ENCODE measurements around the gene BCAS1. TPM values are rescaled to one million over a fixed set of nuclear protein-coding genes. Genes with fewer than 3 reads are reported as not detected.

BCAS1 gene
- polyA plus RNA-seq, 4 donors: 2.8 to 5.3 (median 4.9) TPM

DNA sequence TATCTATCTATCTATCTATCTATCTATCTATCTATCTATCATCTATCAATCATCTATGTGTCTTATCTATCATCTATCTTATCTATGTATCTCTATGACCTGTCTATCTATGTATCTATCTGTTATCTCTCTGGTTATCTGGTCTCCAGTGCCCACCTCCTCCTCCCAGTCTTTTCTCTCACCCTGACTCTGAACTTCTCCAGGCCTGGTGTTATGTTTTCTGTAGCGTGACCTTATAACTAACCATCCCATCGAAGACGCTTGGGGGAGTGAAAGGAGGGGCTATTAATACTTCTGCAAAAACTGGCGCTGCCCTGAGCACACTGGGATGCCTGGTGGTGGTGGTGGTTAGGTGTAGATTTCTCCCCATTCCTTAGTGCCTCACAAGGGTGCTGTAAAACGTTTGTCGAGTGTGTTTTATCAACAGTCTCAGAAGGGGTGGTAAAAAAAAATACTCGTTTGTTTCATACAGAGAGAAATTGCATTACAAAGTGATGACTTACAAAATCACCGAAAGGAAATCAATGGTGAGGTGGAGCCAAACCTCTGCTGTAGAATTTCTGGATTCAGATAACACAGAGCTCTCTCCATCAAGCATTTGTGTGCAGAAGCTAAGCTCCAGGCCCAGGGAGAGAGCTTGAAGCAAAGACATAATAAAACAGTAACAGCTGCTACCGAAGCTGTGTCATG is 156.2 kb downstream of the BCAS1 start:
- no peak for DNase-seq (ENCODE audit: low read depth in 4 of 4, low spot score in 2 of 4)

GRCh38 chr20:53911301-53911700 is 159.1 kb downstream of the BCAS1 start:
- no peak for DNase-seq (ENCODE audit: low read depth in 4 of 4, low spot score in 2 of 4)

DNA sequence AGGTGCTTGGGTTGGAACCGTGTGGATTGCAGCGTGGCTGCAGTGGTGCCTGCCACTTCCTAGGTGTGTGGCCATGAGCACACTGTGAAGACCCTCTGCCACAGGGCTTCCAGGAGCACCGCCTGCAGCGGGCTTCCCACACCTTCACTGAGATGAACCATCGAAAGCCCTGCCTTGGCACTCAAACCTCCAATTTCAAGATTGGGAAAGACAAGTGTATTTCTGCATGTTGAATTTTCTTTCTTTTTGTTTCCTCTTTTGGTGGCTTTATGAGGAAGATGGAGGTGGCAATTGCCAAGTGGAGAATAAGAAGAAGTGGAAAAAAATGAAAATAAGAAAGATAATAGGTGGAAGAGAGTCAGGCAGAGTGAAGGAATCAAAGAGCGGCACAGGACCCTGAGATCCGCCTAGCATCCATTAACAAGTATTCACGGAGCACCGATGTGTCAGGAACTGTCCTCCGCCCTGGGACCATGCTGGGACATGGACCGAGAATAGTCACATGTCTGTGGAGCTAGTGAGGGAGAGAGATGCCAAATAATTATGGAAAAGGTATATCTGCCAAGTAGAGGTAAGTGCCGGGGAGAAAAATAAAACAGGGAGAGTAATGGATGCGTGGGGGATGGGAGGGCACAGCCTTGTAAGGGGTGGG is 159.9 kb downstream of the BCAS1 start:
- DNase-seq (ENCODE audit: low read depth in 4 of 4, low spot score in 2 of 4): no peak

DNA sequence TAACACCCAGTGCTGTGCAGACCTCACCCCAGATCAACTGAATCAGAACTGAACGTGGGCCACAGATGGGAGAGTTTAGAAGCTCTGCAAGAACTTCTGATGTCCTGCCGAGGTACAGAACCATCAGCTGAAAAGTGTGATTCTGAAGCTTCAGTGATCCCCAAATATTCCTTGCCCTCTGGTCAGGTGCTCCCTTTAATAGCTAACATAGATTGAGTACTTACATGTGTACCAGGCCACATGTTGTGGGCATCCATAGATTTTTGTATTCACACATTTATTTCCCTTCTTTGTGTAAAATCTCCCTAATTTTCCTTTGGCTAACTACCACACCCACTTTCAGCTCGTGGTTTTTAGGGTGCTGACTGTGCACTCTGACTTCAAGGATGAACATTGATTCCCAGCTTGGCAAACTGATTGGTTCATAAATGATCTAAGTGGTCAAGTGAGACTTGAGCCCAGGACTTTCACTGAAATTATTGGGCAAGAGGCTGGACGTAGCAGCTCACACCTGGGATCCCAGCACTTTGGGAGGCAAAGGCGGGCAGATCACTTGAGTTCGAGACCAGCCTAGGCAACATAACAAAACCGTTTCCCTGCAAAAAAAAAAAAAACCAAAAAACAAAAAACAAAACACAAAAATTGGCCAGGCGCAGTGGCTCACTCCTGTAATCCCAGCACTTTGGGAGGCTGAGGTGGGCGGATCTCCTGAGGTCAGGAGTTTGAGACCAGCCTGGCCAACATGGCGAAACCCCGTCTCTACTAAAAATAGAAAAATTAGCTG is 162.2 kb downstream of the BCAS1 start:
- DNase-seq (ENCODE audit: low read depth in 4 of 4, low spot score in 2 of 4): no peak

DNA sequence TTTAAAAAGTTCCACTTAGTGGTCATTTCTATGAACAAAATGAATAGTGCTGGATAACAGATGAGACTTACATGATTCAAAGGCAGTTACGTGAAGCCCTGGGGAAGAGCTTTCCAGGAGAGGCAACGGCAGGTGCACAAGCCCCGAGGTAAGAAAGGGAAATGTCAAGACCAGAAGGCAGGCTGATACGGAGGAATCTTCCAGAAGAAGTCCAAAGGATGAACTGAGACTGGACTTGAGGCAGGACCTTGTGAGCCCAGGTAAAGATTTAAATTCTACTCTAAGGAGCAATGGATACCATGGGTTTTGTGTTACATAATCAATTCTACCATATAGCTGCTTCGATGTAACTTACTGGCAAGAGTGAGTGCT is 164.6 kb downstream of the BCAS1 start:
- DNase-seq (ENCODE audit: low read depth in 4 of 4, low spot score in 2 of 4): no peak

DNA sequence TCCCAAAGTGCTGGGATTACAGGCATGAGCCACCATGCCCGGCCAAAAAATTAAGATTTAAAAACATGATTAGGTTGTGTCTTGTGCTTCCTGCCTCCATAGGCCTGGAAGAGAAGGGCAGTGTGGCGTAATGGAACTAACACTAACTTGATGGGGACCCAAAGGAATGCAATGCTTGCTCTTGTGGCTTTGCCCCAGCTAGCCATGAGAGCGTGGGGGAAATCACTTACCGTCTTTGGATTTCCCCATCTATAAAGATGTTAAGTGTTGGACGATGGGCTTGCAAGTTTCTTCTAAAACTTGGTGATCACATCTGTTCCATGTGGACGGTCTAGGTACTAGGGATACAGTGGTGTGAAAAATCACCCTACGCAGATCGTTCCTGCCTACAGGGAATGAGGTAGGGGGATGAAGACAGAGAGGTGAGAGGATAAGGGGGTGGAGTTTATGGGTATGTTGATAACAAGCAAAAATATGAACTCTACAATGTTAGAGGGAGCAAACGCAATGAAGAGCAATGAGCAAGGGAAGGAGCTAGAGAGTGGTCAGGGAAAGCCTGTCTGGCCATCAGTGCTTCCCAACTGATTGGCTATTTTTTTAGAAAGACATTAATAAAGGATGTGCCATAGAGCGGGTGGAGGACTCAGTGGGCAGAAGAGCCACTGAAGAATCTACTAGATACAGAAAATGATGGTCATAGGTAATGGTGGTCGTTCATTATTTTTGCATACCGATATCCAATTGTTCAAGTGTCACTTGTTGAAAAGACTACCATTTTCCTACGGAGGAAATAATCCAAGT is 165.2 kb downstream of the BCAS1 start:
- DNase-seq (ENCODE audit: low read depth in 4 of 4, low spot score in 2 of 4): no peak

DNA sequence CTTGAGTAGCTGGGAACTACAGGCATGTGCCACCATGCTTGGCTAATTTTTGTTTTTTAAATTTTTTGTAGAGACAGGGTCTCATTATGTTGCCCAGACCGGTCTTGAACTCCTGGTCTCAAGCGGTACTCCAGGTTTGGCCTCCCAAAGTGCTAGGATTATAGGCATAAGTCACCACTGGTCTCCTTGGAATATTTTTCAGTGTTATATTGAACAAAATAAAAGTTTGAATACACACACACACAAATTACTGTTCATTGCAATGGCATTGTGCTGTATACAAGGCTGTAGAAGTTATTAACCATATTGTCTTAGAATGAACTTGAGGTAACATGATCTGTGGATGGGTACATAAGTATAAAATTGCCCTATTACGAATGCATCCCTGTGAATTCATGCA is 166.1 kb downstream of the BCAS1 start:
- no peak for DNase-seq (ENCODE audit: low read depth in 4 of 4, low spot score in 2 of 4)

DNA sequence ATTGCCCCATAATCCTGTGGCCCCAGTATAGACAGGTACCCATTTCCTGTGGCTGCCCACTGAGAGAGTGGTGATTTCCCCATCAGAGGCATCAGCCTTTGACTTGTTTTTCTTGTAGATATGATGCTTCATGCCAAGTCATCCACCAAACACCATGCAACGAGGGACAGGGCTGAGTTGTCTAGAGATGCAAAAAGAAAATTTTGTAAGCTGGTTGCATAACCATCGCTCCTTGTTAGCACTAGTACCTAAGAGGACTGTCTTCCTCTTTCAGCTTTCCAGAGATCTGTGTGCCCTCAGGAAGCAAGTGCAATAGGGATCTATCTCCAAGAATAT is 166.8 kb downstream of the BCAS1 start:
- DNase-seq (ENCODE audit: low read depth in 4 of 4, low spot score in 2 of 4): no peak

DNA sequence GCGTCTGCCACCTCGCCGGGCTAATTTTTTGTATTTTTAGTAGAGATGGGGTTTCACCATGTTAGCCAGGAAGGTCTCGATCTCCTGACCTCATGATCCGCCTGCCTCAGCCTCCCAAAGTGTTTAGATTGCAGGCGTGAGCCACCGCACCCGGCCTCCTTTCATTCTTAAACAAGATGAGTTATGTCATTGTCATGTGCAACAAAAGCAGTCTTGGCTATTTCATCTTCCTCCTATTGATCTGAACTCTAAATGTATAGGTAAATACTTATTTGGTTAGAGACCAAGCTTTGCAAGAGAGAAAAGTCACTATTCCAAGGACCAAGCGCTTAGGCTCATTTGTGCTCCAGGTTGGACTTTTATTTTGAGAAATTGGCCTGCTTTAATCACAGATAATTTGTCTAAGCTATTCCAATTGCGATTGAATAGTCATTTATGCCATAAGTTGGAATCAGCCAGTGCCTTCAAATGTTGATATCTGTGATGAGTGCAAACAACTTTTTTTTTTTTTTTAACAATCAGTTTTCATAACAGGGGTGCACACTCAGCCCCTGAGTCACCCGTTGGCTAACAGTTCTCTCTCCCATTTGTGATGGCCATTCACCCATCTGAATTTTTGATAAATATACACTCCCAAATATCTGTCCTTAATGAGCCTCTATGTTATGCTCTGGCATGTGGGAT is 167.3 kb downstream of the BCAS1 start:
- no peak for DNase-seq (ENCODE audit: low read depth in 4 of 4, low spot score in 2 of 4)

DNA sequence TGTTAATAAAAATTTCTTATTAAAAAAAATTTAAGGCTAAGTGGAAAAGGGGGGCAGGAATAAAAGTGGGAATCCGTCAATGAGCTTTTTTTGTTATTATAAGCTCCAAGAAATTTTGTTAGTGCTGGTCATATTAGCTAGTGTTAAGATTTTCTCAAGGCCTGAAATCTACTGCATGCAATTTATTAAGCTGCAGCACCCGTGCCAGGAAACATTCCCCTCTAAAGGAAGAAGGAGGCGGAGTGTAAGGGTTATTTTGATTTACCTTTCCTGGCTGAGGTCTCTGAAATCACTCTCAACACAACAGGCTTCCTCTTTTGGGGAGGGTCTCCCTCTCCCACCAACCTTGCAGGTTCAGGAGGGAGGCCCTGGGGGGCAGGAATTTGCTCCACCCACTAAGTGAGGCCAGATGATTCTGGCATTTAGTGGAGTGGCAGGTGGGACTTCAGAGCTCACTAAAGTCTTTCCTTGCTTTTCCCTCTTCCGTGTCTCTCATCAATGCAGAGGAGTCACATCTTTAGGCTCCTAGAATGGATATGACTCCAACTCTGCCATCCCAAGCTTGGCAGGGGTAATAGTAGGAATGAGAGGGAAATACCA is 168.8 kb downstream of the BCAS1 start:
- DNase-seq (ENCODE audit: low read depth in 4 of 4, low spot score in 2 of 4): no peak

DNA sequence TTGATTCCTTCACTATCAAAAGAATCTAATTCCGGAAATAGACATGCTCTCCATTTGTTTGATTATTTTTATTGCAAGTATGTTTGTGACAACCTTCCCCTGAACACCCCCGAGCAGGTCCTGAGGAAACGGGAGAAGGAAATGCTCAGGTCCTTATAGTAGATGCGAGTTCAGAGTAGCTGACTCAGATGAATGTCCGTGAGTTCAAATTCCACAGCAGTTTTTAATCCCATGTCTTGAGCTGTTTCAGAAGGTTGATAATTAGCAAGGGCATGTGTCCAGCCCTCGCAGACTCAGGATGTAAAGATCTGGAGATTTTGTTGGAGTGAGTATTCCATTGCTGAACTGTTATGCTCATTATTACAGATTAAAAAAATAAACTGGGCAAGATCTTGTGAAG is 169.3 kb downstream of the BCAS1 start:
- no peak for DNase-seq (ENCODE audit: low read depth in 4 of 4, low spot score in 2 of 4)

DNA sequence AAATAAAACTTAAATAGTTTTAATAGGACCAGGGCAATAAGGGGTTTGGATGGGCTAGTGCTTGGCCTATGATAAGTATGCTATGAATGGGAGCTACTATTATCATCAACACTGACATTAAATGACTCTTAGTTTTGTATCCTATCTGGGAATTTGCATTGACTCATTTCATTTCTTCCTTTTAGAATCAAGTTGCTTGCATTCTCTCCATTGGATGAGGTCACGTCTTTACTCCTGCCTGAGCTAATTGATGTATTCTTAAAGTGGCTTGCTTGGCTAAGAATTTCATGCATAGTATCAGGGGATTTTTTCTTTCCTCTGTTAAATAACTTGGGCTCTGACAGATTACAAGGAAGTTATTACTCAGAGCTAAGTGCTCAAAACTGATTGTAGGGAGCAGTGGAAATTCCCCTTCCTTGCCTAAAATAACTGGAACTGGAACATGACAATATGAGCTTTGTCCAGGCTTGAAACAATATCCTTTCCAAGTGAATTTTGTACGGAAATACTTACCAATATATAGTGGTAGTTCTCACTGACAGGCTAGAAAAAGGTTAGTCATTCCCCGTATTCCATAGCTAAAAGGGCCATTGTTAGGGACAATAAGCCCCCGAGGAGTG is 169.9 kb downstream of the BCAS1 start:
- DNase-seq (ENCODE audit: low read depth in 4 of 4, low spot score in 2 of 4): no peak

GRCh38 chr20:53899351-53900167 is 170.8 kb downstream of the BCAS1 start:
- no peak for DNase-seq (ENCODE audit: low read depth in 4 of 4, low spot score in 2 of 4)

DNA sequence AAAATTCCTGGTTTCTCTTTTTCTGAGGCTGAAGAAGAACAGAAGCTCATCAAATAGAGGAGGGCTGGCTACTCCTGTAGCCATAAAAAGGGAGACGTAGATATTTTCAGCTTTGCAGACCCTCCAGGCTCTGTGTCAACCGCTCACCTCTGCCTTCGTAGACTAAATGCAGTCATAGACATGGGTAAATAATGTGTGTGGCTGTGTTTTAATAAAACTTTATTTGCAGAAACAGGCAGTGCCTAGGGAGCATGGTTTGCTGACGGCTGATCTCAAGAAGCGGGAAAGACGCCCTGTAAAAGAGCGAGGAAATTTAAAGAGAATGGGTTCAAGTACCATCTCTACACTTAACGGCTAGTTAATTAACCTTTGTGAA is 171.8 kb downstream of the BCAS1 start:
- no peak for DNase-seq (ENCODE audit: low read depth in 4 of 4, low spot score in 2 of 4)

DNA sequence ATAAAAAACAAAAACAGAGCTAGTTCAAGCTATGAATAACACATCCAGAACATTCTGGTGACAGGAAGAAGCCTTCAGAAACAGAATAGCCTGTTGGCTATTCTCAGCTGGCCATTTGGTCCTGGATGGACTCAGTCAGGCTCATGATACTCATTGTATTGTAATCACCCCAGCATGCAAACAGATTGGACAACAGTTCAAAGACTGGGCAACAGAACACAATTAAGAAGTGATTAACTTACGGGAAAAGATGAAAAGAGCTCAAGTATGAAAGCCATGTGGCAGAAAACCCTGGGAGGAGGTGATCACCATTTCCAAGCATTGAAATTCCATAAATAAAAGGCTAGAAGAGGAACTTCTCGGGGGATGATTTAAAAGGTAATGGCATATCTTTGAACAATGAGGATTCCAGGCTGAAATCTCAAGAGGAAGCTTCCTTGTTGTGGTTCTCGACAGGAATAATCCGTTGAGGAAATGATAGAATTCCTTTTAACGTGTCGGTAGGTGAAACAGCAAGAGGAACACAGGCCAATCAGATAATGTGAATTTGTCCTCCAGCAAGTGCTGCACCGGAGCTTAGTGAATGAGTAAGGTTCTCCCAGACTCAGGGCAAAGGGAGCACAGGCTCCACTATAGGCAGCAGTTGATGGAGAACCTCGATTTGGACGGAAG is 172.4 kb downstream of the BCAS1 start:
- DNase-seq (ENCODE audit: low read depth in 4 of 4, low spot score in 2 of 4): no peak

- no peak for DNase-seq (ENCODE audit: low read depth in 4 of 4, low spot score in 2 of 4)
These were observed 173.7 kb downstream of the BCAS1 start for GRCh38 chr20:53896647-53897046.

GRCh38 chr20:53896041-53896440 is 174.4 kb downstream of the BCAS1 start:
- DNase-seq (ENCODE audit: low read depth in 4 of 4, low spot score in 2 of 4): no peak

GRCh38 chr20:53895385-53895755 is 175.0 kb downstream of the BCAS1 start:
- no peak for DNase-seq (ENCODE audit: low read depth in 4 of 4, low spot score in 2 of 4)

Measured in left renal cortex interstitium (tissue), 4 donors.